GF-D8 (cell line): ENCODE measurements around the gene PPA1.
"Not testable (repeated sequence)": the region's sequence is repeated elsewhere in the genome, so short reads cannot be mapped to it uniquely, and the experiment has no call there.

Experiments
- DNase-seq: peaks from one replicate; lab custom pipeline; 2025; lab: John Stamatoyannopoulos, UW

Gene PPA1

GRCh38 chr10:70254778-70255328, 21.6 kb upstream of the PPA1 start:
- no peak for DNase-seq

DNA sequence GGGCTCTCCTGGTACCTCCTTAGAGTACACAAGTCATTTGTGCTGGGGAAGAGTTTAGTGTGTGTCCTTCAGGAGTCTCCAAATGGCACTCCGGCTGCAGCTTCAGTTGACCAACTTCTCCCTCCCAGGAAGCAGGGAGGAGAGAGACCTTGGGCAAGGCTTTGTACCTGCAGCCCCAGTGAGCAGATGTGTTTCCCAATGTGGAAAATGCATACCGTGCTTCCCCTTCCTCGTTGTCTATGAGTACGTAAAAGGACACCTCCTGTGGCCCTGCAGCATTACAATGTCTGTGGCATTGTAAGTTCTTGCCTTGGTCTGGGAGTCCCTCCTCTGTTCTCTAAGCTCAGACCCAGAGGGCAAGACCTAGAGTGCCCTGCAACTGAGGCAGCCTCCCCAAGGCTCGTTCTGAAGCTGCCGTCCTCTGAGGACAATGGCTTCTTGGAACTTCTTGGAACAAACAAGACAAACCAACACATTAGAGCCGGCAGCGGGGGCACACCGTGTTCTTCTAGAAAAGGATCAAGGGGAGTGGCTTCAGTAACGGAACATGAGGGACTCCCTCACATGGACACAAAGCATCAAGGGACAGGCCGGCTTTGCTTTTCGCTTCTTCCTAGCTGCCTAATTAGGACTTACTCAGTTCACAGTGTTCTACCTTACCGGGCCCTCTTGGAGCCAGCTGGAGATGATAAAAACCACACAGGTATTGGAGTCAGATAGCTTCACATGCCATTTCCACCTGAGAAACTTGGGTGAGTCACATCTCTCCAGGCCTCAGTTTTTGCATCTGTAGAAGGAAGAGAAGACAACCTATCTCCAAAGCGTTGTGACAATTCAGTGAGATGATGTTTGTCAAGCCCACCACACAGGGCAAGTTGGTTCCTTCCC, 20.9 kb upstream of the PPA1 start:
- no peak for DNase-seq

- no peak for DNase-seq
These were observed 17.9 kb upstream of the PPA1 start for GRCh38 chr10:70250961-70251680.

DNA sequence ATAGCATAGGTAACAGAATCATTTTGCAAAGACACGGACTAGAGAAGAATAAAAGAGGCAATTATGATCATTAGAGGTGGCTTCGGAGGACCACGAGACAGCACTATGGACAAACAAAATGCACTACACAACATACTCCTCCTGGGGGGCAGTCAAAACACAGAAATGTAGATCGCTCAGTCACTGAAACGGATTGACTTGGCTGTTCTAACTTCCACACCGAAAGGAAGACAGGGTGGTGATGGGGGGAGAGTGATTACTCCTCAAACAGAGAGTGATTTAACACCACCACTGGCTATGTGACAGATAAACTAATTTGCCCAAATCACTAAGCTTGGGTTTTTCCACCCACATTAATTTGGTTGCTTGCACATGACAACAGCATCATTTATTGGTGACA, 14.1 kb upstream of the PPA1 start:
- DNase-seq = no peak

DNA sequence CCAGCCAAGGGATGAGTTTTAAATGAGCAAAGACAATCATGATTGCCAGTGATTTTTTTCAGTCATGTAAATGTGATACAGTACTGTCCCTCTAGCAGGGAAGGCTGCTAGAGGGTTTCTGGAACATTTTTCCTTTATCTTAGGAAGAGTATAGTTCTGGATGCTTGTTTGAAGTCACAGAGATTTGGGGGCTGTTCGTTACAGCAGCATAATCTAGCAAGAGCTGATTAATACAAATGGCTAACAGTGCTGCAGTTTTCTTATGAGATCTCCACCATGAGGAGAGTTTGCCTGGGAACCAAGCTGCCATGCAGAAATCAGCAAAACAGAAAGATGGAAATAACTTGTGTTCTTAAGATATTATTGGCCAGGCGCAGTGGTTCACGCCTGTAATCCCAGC, 7.9 kb upstream of the PPA1 start:
- no peak for DNase-seq

DNA sequence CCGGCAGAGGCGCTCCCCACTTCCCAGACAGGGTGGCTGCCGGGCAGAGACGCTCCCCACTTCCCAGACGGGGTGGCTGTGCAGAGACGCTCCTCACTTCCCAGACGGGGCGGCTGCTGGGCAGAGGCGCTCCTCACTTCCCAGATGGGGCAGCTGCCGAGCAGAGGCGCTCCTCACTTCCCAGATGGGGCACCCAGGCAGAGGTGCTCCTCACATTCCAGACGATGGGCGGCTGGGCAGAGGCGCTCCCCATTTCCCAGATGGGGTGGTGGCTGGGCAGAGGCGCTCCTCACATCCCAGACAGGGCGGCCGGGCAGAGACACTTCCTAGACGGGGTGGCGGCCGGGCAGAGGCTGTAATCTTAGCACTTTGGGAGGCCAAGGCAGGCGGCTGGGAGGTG, 6.8 kb upstream of the PPA1 start:
- DNase-seq = not testable (repeated sequence)

- not testable (repeated sequence) for DNase-seq
These were observed 6.1 kb upstream of the PPA1 start for GRCh38 chr10:70239077-70239976.

GRCh38 chr10:70237958-70238536, 4.8 kb upstream of the PPA1 start:
- not testable (repeated sequence) for DNase-seq

- no peak for DNase-seq
These were observed 1.6 kb upstream of the PPA1 start for GRCh38 chr10:70234668-70235447.

DNA sequence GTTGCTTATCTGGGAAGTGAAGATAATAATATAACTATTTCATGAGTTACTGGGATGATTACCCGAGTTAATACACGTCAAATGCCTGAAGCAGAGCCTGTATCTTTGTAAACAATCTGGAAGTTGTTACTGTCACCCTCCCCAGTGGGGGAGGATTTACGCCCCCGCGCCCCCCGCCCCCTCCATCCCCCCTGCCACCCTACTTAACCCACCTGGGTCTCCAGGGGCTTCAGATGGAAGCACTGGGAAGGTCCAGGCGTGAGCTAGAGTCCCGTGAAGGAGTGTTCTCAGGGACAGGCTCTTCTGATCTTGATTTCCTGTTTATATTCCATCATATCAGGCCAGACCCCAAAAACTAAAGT, 691 bp upstream of the PPA1 start:
- no peak for DNase-seq

GRCh38 chr10:70232859-70233108, 445 bp downstream of the PPA1 start:
- no peak for DNase-seq

- DNase-seq = peak; percentile 25
These were observed 922 bp downstream of the PPA1 start for GRCh38 chr10:70232155-70232858.

- DNase-seq = no peak
These were observed 4.7 kb downstream of the PPA1 start for GRCh38 chr10:70228491-70228890.

DNA sequence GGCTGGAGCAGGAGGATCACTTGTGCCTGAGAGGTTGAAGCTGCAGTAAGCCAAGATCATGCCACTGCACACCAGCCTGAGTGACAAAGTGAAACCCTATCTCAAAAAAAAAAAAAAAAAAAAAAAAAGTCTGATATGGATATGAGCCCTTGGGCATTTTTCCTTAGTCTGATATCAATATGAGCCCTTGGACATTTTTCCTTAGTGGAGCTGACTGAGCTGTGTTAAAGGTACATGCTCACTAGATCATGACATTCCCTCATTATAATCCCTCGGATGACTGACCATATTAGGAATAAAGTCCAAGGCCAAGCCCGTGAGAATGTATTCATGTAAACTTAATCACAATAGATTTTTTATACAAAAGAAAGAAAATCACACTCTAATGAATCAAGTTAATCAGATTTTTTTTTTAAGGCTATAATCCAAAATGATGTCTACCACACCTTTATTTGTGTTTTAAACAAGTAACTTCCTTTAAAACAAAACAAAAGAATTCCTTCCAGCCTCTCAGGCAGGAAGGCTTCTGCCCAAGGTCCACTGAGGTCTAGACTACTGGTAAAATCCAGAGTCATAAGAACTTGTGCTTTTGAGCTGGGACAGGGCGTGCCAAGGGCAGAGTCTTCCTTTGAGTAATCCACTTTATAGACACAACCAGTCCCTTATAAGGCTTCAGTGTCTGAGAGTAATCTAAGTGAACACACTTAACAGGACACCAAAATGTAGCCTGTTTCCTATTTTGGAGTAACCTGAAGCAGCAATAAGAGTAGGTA, 5.5 kb downstream of the PPA1 start:
- no peak for DNase-seq

- DNase-seq = no peak
These were observed 9.5 kb downstream of the PPA1 start for GRCh38 chr10:70223728-70224127.

GRCh38 chr10:70222811-70223447, 10.3 kb downstream of the PPA1 start:
- DNase-seq = not testable (repeated sequence)

GRCh38 chr10:70222340-70222794, 10.9 kb downstream of the PPA1 start:
- no peak for DNase-seq

- DNase-seq = no peak
These were observed 12.2 kb downstream of the PPA1 start for GRCh38 chr10:70221030-70221429.

DNA sequence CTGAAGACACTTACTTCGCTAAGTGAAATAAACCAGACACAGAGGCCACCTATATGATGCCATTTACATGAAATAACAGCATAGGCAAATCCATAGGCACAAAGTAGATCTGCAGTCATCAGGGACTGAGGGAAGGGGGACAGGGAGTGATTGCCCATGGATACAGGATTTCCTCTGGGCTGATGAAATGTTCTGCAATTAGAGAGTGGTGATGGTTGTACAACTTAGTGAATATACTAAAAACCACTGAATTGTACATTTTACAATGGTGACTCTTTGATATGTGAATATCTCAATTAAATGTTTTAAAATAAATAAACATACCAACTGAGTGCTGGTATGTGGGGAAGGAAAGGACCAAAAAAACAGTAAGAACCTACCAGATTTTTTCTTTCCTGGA, 20.4 kb downstream of the PPA1 start:
- no peak for DNase-seq
